ENCODE measurements around the gene TSPAN31.

DNA sequence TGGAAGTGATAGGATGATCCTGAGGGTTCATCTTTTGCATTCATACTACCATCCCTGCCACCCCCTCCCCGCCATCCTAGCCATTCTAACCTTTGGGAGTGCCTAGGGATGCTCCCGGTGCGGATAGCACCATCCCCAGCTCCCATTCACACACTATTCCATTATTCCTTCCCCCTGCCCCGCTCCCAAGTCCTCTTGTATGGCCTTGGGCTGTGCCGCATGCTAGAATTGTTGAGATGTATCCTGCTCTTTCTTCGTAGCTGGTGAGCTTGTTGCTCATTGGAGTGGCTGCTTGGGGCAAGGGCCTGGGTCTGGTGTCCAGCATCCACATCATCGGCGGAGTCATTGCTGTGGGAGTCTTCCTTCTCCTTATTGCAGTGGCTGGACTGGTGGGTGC lies 644 bp downstream of the TSPAN31 start:
- TF ChIP-seq POLR2AphosphoS5 (IDR thresholded peaks at IDR 0.05; ENCODE audit: low read depth) (peak; percentile 21; the same call in 1 of the 2 replicates), CTCF (conservative IDR thresholded peaks at IDR 0.05; ENCODE audit: low read depth in 2 of 2) (no peak), EZH2 (IDR thresholded peaks at IDR 0.05; ENCODE audit: low read depth, unreplicated experiment) (no peak), ZNF331 (CRISPR knock-in tag; IDR thresholded peaks at IDR 0.05; ENCODE audit: low read depth) (no peak)

Data from GM23338 (cell line).